Esophagus squamous epithelium (tissue), 4 donors: ENCODE data around the gene DCBLD1.

Source experiments
- CTCF ChIP-seq, 6 experiments: fragments of 450-650 bp in 4 of 6; fragments of 200-600 bp in 2 of 6; sonication (generic) in 2 of 6; IDR thresholded peaks; one replicate each; pipeline ENCODE4 v1.5.1; 2016 to 2019; ENCODE audit warnings: antibody characterized with exemption in 6 of 6, mild to moderate bottlenecking in 4 of 6, moderate library complexity in 4 of 6
- POLR2A ChIP-seq, 4 donors: fragments of 450-650 bp; IDR thresholded peaks; one replicate each; pipeline ENCODE4 v1.6.1; 2017; ENCODE audit warnings: antibody characterized with exemption in 4 of 4, mild to moderate bottlenecking in 4 of 4, moderate library complexity in 3 of 4

DNA sequence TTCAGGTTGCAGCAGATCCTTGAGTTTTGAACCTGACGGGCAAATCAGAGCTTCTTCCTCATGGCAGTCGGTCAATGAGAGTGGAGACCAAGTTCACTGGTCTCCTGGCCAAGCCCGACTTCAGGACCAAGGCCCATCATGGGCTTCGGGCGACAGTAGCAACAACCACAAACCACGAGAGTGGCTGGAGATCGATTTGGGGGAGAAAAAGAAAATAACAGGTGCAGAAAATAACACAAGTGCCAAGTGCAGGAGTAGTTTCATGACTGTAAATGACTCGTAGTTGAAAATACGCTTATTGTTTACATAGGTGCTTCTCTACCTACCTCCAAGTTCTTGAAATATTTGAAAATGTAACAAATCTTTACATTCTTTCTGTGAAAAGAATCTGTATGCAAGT, 56.1 kb downstream of the DCBLD1 start:
- TF ChIP-seq CTCF (IDR thresholded peaks at IDR 0.05) (no peak), POLR2A (IDR thresholded peaks at IDR 0.05) (no peak)
